GM10248 (cell line): Measurements from ENCODE around the gene CENPC.

ENCODE experiments used
- CTCF ChIA-PET: fragments of 300-600 bp; sonication (Branson Sonifier 250); formaldehyde crosslinking; extraction: SDS; loops from one replicate; lab custom pipeline; 2021; ENCODE audit warnings: antibody characterized with exemption; lab: Yijun Ruan, JAX
- POLR2A ChIA-PET: fragments of 350-650 bp; sonication (Branson Sonifier 250); formaldehyde crosslinking; extraction: SDS; loops from one replicate; lab custom pipeline; 2020; ENCODE audit warnings: antibody characterized with exemption; lab: Yijun Ruan, JAX
- DNase-seq: peaks from one replicate; pipeline ENCODE4 v3.0.0; 2012; ENCODE audit errors: extremely low spot score
- CTCF ChIP-seq: IDR thresholded peaks from 2 replicates; pipeline ENCODE4 v1.5.1; 2012; ENCODE audit warnings: mild to moderate bottlenecking, low read depth; ENCODE audit errors: extremely low read depth, missing control alignments, control extremely low read depth

CENPC gene

GRCh38 chr4:67499799-67500198 lies 45.5 kb downstream of the CENPC start:
- ChIA-PET CTCF (interaction anchor here (1.2 kb wide), 3 partner anchors 9 to 12 kb away, joined by 3 to 4 read pairs (median 4); no protein-coding TSS in a partner anchor), POLR2A (no interaction called here)
- DNase-seq, result no peak
- TF ChIP-seq CTCF, result no peak

GRCh38 chr4:67483868-67484602 lies 61.3 kb downstream of the CENPC start:
- TF ChIP-seq CTCF, result no peak
- CTCF ChIA-PET, result interaction anchor here (1.3 to 1.9 kb wide), 2 partner anchors 8 to 19 kb away, joined by 3 to 4 read pairs; no protein-coding TSS in a partner anchor
- no peak for DNase-seq
- POLR2A ChIA-PET, result no interaction called here

- POLR2A ChIA-PET, result no interaction called here
Measured at GRCh38 chr4:67480810-67481209, 64.5 kb downstream of the CENPC start.

GRCh38 chr4:67475155-67475554 lies 70.1 kb downstream of the CENPC start:
- ChIA-PET CTCF (no interaction called here), POLR2A (no interaction called here)
- DNase-seq, result no peak
- no peak for TF ChIP-seq CTCF

More at GRCh38 chr4:67480810-67481209, 64.5 kb downstream of the CENPC start:
- CTCF ChIA-PET, result interaction anchor here (2.2 kb wide), 1 partner anchor 11 kb away, joined by 6 read pairs; no protein-coding TSS in a partner anchor
- TF ChIP-seq CTCF, result no peak
- DNase-seq, result no peak

GRCh38 chr4:67470871-67471270 lies 74.4 kb downstream of the CENPC start:
- TF ChIP-seq CTCF, result no peak
- ChIA-PET CTCF (interaction anchor here (1.9 kb wide), 1 partner anchor 9 kb away, joined by 6 read pairs; no protein-coding TSS in a partner anchor), POLR2A (no interaction called here)
- DNase-seq, result no peak

GRCh38 chr4:67468830-67469229 lies 76.5 kb downstream of the CENPC start:
- DNase-seq, result no peak
- ChIA-PET POLR2A (no interaction called here), CTCF (no interaction called here)
- no peak for TF ChIP-seq CTCF
